NCI-H524 treated with DMSO at 0.1 percent for 48 hours (cell line): ENCODE data around the gene SMTN.
"Not testable (repeated sequence)": the region's sequence is repeated elsewhere in the genome, so short reads cannot be mapped to it uniquely, and the experiment has no call there.

Source experiments
- DNase-seq: peaks from one replicate; lab custom pipeline; 2025; lab: John Stamatoyannopoulos, UW

SMTN gene

GRCh38 chr22:31090217-31091085 is 9.3 kb downstream of the SMTN start:
- DNase-seq: no peak

GRCh38 chr22:31091106-31091975 is 10.2 kb downstream of the SMTN start:
- no peak for DNase-seq

DNA sequence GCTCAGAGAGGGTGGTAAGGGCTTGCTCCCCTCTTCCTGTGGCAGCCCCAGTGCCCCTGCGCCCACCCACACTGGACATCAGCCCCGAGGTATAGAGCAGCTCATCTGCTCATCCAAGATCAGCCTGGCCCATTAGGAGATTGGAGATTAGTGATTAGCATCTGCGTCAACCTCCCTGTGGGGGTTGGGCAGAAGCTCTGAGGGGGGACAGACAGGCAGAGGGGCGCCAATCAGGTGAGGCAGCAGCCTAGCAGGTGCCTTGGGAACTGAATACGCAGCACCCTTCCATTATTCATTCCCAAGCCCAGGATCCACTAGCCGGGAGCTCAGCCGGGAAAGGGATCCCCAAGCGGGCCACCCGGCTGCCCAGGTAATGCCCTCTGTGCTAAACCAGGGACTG is 11.0 kb downstream of the SMTN start:
- DNase-seq: no peak

DNA sequence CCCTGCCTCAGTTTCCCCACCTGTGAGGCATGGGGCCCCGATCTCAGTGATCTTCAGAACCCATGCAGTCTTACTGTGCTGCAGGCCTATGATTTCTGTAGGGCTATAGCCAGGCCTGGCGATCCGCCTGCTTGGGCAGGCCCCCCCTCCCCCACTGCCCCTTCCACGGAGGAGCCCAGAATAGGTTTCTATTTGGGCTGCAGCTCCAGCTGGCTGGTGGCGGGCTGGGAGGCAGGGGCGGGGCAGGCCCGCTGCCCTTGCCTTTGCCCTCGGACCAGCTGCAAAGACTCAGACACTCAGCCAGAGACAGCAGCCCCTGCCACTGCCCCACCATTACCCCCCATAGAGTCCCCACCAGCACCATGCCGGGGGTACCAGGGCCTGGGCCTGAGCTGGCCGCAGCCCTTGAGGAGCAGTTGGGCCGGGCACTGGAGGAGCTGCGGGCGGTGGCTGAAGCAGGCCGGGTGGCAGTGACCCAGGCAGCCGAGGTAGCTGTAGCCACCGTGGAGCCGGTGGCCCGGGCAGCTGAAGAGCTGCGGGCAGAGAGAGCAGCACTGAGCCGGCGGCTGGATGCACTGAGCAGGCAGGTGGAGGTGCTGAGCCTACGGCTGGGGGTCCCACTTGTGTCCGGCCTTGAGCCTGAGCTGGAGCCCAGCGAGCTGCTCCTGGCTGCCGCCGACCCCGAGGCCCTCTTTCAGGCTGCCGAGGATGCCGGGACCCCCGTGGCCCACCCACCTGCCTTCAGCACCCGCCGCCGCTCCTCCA is 12.2 kb downstream of the SMTN start:
- no peak for DNase-seq

DNA sequence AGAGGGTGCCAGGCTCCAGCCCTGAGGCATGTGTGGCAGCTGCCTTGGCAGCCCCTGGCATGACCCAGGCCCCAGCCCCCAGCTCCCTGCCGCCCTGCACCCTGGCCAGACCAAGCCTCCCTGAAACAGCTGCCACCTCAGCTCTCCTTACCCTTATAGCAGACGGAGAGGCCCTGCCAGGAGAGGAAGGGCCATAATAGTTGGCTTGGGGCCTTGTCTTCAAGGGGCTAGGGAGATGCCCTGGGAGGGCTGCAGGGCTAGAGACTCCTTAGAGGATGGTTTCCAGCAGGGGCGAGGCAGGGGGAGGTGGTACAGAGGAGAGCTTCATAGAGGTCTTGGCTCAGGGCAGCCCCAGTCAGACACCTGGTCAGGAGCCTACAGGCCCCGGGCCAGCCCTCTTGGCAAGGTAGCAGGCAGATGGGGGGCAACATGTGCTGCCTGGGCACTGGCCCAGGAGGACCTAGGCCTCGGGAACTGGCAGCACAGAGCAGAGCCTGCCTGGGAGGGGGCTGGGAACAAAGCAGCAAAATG is 13.0 kb downstream of the SMTN start:
- no peak for DNase-seq

- no peak for DNase-seq
Measured at GRCh38 chr22:31094741-31095140, 13.6 kb downstream of the SMTN start.

GRCh38 chr22:31095637-31096249 is 14.6 kb downstream of the SMTN start:
- DNase-seq: no peak

- DNase-seq: no peak
Measured at GRCh38 chr22:31096657-31097279, 15.7 kb downstream of the SMTN start.

- not testable (repeated sequence) for DNase-seq
Measured at GRCh38 chr22:31097539-31097938, 16.4 kb downstream of the SMTN start.

- DNase-seq: no peak
Measured at GRCh38 chr22:31097941-31098631, 17.0 kb downstream of the SMTN start.

GRCh38 chr22:31098632-31099110 is 17.6 kb downstream of the SMTN start:
- no peak for DNase-seq

DNA sequence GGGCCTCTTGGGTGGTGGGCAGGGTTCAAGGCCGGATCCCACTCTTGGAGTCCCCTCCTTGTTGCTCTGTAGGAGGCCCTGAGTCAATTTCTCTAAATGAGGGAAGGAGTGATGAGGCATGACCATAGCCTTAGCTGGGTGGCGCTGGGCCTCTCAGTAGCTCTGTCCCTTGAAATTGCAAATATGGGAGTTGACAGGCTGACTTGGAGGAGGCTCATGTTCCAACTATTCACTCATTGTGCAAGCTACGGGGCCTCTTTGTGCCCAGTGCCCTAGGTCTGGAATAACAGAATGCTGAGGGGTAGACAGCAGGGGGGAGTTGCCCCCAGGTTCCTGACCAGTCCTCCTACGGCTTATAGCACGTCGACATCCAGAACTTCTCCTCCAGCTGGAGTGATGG is 18.3 kb downstream of the SMTN start:
- no peak for DNase-seq

- no peak for DNase-seq
Measured at GRCh38 chr22:31099841-31100761, 19.0 kb downstream of the SMTN start.

DNA sequence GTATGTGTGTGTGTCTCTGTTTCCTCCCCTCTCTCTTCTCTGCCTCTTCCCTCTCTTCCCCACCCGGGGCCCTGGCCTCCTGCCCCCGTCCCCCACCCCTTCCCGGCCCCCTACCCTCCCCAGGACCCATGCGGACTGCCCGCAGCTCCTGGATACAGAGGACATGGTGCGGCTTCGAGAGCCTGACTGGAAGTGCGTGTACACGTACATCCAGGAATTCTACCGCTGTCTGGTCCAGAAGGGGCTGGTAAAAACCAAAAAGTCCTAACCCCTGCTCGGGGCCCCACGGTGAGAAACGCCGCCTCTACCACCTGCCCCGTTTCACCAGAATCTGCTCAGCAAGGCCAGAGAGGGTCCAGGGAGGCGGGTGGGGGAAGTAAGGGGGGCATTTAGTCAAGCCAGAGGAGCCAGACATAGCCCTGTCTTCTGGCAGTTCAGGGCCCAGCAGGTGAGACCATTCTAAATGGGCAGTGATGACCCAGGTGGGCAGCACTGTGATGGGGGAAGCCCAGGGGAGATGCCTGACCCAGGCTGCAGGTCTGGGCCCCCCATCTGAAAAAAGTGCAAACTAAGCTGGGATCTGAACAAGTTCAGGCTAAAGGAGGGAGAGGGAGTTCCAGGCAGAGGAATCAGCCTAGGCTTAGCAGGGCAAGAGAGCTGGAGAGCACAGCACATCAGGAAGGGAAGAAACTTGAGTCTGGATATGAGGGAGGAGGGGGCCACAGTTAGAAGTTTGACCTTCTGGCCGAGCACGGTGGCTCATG is 19.8 kb downstream of the SMTN start:
- DNase-seq: no peak

GRCh38 chr22:31102441-31103081 is 21.4 kb downstream of the SMTN start:
- DNase-seq: no peak

GRCh38 chr22:31103111-31103510 is 22.0 kb downstream of the SMTN start:
- no peak for DNase-seq

DNA sequence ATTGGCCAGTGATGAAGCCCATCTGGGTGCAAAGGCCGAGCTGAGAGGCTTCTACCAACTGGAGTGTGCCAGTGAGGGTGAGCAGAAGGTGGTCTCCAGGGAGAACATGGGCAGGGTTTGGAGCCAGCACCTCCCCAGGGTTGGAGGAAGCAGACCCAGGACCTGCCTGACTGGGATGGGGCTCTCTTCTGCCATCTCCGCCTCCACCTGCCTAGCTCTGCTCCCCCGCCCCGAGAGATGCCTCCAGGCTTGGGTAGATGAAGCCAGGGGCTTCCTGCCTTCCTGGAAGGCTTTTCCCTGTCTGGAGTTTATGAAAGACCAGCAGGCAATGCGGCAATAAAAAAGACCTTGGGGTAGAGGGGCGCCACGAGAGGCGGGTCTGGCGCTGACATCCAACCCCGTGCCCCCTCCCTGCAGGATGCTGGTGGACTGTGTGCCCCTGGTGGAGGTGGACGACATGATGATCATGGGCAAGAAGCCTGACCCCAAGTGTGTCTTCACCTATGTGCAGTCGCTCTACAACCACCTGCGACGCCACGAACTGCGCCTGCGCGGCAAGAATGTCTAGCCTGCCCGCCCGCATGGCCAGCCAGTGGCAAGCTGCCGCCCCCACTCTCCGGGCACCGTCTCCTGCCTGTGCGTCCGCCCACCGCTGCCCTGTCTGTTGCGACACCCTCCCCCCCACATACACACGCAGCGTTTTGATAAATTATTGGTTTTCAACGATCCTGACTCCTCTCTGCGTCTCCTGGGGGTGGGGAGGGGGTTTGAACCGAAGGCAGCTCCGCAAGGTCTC is 23.0 kb downstream of the SMTN start:
- DNase-seq: no peak
